Neuronal stem cell (in vitro differentiated cells): ENCODE measurements around the gene SSTR1.

Experiments used
- DNase-seq: peaks from one replicate; pipeline ENCODE4 v3.0.0-alpha.2; 2013; ENCODE audit warnings: low spot score
- H2AFZ ChIP-seq: one replicate; pipeline ENCODE4 v1.6.1; 2013; ENCODE audit warnings: mild to moderate bottlenecking, low read length, inconsistent platforms
- H2AK5ac ChIP-seq: 2 replicates; pipeline ENCODE4 v1.6.1; 2013; ENCODE audit warnings: low read depth, mild to moderate bottlenecking, inconsistent platforms, low read length, moderate library complexity, mixed read lengths
- H2BK120ac ChIP-seq: 2 replicates; pipeline ENCODE4 v1.6.1; 2013; ENCODE audit warnings: low read depth, mild to moderate bottlenecking, inconsistent platforms, low read length, moderate library complexity, mixed read lengths
- H2BK12ac ChIP-seq: one replicate; pipeline ENCODE4 v1.6.1; 2013; ENCODE audit warnings: low read length, inconsistent platforms
- H2BK15ac ChIP-seq: 2 replicates; pipeline ENCODE4 v1.6.1; 2013; ENCODE audit warnings: mild to moderate bottlenecking, low read length, inconsistent platforms, mixed read lengths
- H2BK5ac ChIP-seq: one replicate; pipeline ENCODE4 v1.6.1; 2013; ENCODE audit warnings: inconsistent platforms, mild to moderate bottlenecking, low read length, moderate library complexity
- H3K14ac ChIP-seq: one replicate; pipeline ENCODE4 v1.6.1; 2013; ENCODE audit warnings: low read length, inconsistent platforms
- H3K18ac ChIP-seq: 2 replicates; pipeline ENCODE4 v1.6.1; 2013; ENCODE audit warnings: low read length, inconsistent platforms
- H3K23ac ChIP-seq: 2 replicates; pipeline ENCODE4 v1.6.1; 2013; ENCODE audit warnings: low read depth, mild to moderate bottlenecking, mixed read lengths, low read length, inconsistent platforms; ENCODE audit not compliant: poor library complexity
- H3K27ac ChIP-seq: replicated peaks from 3 replicates; pipeline ENCODE4 v1.5.1; 2013; ENCODE audit warnings: low read length, inconsistent platforms
- H3K27me3 ChIP-seq, 3 experiments: 2 replicates each; pipeline ENCODE4 v1.6.1; 2013; ENCODE audit warnings: low read length in 3 of 3, mild to moderate bottlenecking in 2 of 3, inconsistent platforms in 1 of 3, low read depth in 1 of 3, mixed read lengths in 1 of 3, moderate library complexity in 1 of 3; ENCODE audit not compliant: control insufficient read depth in 3 of 3, insufficient read depth in 3 of 3
- H3K36me3 ChIP-seq, 2 donors: replicated peaks in 1 of 2; 2 replicates each; pipeline ENCODE4 v1.6.1; 2013; ENCODE audit warnings: low read length in 2 of 2; ENCODE audit not compliant: control insufficient read depth in 2 of 2, insufficient read depth in 2 of 2
- H3K4ac ChIP-seq: 2 replicates; pipeline ENCODE4 v1.6.1; 2013; ENCODE audit warnings: inconsistent platforms, mild to moderate bottlenecking, low read length, moderate library complexity
- H3K4me1 ChIP-seq, 2 donors: 1 replicate in 1 of 2; 2 replicates in 1 of 2; pipeline ENCODE4 v1.6.1; 2013; ENCODE audit warnings: low read length in 2 of 2, low read depth in 1 of 2; ENCODE audit not compliant: control insufficient read depth in 2 of 2, insufficient read depth in 1 of 2
- H3K4me2 ChIP-seq: one replicate; pipeline ENCODE4 v1.6.1; 2013; ENCODE audit warnings: mild to moderate bottlenecking, low read length, inconsistent platforms; ENCODE audit not compliant: insufficient read depth, poor library complexity, severe bottlenecking
- H3K4me3 ChIP-seq, 2 donors: 2 replicates each; pipeline ENCODE4 v1.5.1; 2013; ENCODE audit warnings: low read length in 2 of 2, mild to moderate bottlenecking in 2 of 2, inconsistent platforms in 1 of 2, moderate library complexity in 1 of 2
- H3K79me1 ChIP-seq: one replicate; pipeline ENCODE4 v1.6.1; 2013; ENCODE audit warnings: low read depth, mild to moderate bottlenecking, inconsistent platforms, low read length, moderate library complexity
- H3K9ac ChIP-seq: one replicate; pipeline ENCODE4 v1.6.1; 2013; ENCODE audit warnings: mild to moderate bottlenecking, low read depth, low read length, inconsistent platforms; ENCODE audit not compliant: poor library complexity
- H3K9me3 ChIP-seq, 2 donors: replicated peaks in 1 of 2; 2 replicates each; pipeline versions ENCODE3 to v1.6.1; 2013; ENCODE audit warnings: low read length in 2 of 2, mild to moderate bottlenecking in 2 of 2, inconsistent platforms in 1 of 2, low read depth in 1 of 2, mixed read lengths in 1 of 2, moderate library complexity in 1 of 2; ENCODE audit not compliant: control insufficient read depth in 2 of 2, insufficient read depth in 1 of 2
- H4K8ac ChIP-seq: one replicate; pipeline ENCODE4 v1.6.1; 2013; ENCODE audit warnings: low read depth, mild to moderate bottlenecking, inconsistent platforms, low read length, moderate library complexity
- H4K91ac ChIP-seq: one replicate; pipeline ENCODE4 v1.6.1; 2013; ENCODE audit warnings: low read length, low read depth, mild to moderate bottlenecking, inconsistent platforms; ENCODE audit not compliant: poor library complexity
- WGBS, 2 donors: extraction: QIAGEN DNeasy Blood & Tissue Kit; methylation state at CpG; one replicate each; pipeline ENCODE4 v1.1.7; 2013; ENCODE audit warnings: missing lambda C conversion rate in 2 of 2, mixed read lengths in 1 of 2; ENCODE audit not compliant: insufficient read length in 2 of 2, insufficient replicate concordance in 1 of 2; ENCODE audit errors: extremely low coverage in 2 of 2; 5-methylcytosine and 5-hydroxymethylcytosine counted together

Gene SSTR1

DNA sequence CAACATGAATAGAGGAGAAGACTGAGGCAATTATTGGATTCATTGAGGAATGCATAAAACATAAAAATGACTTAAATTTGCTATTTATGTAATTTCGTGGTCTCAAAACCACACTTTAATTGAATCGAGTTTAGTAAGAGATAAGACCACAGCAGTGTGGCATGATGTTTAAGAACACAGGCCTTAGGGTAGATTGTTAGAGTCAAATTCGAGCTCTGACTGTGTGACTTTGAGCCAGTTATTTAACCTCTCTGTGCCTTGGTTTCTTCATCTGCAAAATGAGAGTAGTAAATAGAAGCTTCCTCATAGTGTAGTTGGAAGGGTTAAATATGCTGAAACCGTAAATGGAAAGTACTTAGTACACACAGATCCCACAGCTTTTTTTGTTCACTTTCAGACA, 9.3 kb upstream of the SSTR1 start:
- no peak overlapping the region for H4K91ac ChIP-seq
- no peak overlapping the region for H3K4me3 ChIP-seq
- no peak overlapping the region for H3K4me2 ChIP-seq
- H3K27ac ChIP-seq, result no peak overlapping the region
- no peaks in the 10 kb centered on the region for H3K9me3 ChIP-seq
- H2BK5ac ChIP-seq, result no peak overlapping the region
- no peak overlapping the region for H2BK120ac ChIP-seq
- no CpG with 5 or more reads among the region's 4 CpGs for WGBS, 2 donors
- no peaks in the 10 kb centered on the region for H3K36me3 ChIP-seq
- no peak overlapping the region for H2AK5ac ChIP-seq
- no peaks in the 10 kb centered on the region for H3K27me3 ChIP-seq
- H3K23ac ChIP-seq, result no peak overlapping the region
- H2AFZ ChIP-seq, result no peak overlapping the region
- H3K14ac ChIP-seq, result no peak overlapping the region
- no peak for DNase-seq
- H3K4ac ChIP-seq, result no peak overlapping the region
- H2BK12ac ChIP-seq, result no peak overlapping the region
- H3K79me1 ChIP-seq, result no peaks in the 10 kb centered on the region
- no peak overlapping the region for H3K18ac ChIP-seq
- no peaks in the 10 kb centered on the region for H3K4me1 ChIP-seq
- no peak overlapping the region for H4K8ac ChIP-seq
- no peak overlapping the region for H3K9ac ChIP-seq
- H2BK15ac ChIP-seq, result no peak overlapping the region

DNA sequence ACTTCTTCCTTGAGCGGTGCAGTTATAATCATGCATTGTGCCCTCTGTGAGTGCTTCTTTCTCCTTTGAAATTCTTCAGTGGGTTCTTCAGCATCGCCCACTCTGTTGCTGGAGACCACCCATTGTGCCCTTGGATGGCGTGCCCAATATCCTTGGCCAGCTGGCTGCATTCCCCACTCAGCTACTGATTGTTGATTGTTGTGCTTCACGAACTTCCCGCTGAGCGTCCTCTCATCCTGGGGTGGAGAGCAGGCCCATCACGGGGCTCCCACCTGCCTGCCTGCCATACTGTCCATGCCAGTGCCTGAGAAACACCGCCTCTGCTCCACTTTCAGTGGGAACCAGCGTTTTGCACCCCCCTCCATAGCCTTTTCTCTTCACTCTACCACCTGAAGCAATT, 8.6 kb upstream of the SSTR1 start:
- Histone ChIP-seq H3K27ac (no peak overlapping the region), H3K4me2 (no peak overlapping the region), H3K4me3 (no peak overlapping the region), H2BK15ac (no peak overlapping the region), H3K36me3 (no peaks in the 10 kb centered on the region), H3K79me1 (no peaks in the 10 kb centered on the region), H2AK5ac (no peak overlapping the region), H3K9ac (no peak overlapping the region), H2BK12ac (no peak overlapping the region), H4K8ac (no peak overlapping the region), H3K4me1 (no peaks in the 10 kb centered on the region), H2BK120ac (no peak overlapping the region), H2BK5ac (no peak overlapping the region), H3K4ac (no peak overlapping the region), H3K14ac (no peak overlapping the region), H3K18ac (no peak overlapping the region), H3K9me3 (no peaks in the 10 kb centered on the region), H2AFZ (no peak overlapping the region), H3K27me3 (no peaks in the 10 kb centered on the region), H3K23ac (no peak overlapping the region), H4K91ac (no peak overlapping the region)
- DNase-seq, result no peak
- WGBS, 2 donors, result no CpG with 5 or more reads among the region's 9 CpGs

DNA sequence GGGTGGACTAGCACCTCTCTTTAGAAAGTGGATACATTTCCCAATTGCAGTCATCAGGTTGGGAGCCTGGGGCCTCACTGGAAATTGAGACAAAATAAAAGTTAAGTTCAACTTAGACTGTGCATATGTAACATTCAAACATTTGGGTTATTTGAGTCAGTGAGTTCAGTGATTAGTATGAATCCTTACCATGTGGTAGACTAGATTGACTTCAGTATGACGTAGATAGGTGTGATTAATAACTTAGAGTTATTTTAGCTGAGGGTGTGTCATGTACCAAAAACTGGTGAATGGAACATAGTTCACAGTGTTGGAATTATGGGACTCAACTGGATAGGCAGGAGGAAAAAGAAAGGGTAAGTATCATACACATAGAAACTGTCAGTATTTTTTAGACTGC, 8.0 kb upstream of the SSTR1 start:
- no CpG with 5 or more reads among the region's 1 CpG for WGBS, 2 donors
- H2BK15ac ChIP-seq, result no peak overlapping the region

DNA sequence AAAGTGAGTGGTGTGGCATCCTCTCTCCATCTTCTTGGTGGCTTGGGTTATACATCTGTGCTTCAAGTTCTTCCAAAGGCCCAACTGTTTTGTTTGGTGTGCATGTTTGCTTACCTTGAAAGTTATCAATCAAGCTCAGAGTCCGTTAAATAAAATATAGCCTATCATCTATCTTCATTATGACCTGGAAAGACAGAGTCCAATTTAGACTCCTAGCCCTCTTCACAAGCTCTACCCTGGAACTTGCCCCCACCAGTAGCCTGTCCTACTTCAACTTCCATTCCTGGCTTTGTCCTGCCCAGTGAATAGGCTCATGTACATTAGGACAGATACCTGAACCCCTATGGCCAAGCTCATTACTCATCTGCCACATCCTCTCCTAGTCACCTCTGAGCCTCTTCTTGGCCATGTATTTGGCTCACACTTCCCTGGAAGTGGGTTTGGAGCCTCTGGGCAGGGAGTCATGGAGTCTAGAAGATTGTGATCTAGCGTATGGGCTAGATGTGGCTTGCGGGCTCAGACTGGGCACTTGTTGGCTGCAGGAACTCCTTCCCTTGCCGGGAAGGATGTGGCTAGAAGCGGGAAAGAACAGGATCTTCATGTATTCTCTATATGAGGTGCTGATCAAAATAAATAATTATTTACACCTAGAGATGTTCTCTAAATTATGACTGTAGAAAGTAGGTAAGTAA, 6.4 kb upstream of the SSTR1 start:
- Histone ChIP-seq H3K14ac (peak overlapping the region; percentile 64), H3K4ac (no peak overlapping the region), H3K23ac (peak overlapping the region; percentile 21), H3K9me3 (peaks cover 0 to 4% of the 10 kb centered on the region in 2 donors), H3K18ac (peak overlapping the region; percentile 58), H3K27ac (no peak overlapping the region), H2BK12ac (no peak overlapping the region), H2BK15ac (no peak overlapping the region), H3K36me3 (no peaks in the 10 kb centered on the region), H2AK5ac (no peak overlapping the region), H2AFZ (no peak overlapping the region), H2BK120ac (no peak overlapping the region), H3K4me1 (no peaks in the 10 kb centered on the region), H3K79me1 (no peaks in the 10 kb centered on the region), H3K4me3 (no peak overlapping the region), H3K4me2 (no peak overlapping the region), H2BK5ac (no peak overlapping the region), H4K91ac (no peak overlapping the region), H3K9ac (no peak overlapping the region), H3K27me3 (peaks cover 0 to 2% (median 0%) of the 10 kb centered on the region in 3 experiments), H4K8ac (no peak overlapping the region)
- DNase-seq, result no peak
- WGBS, 2 donors, result no CpG with 5 or more reads among the region's 5 CpGs

More for the DNA sequence above, 8.0 kb upstream of the SSTR1 start:
- Histone ChIP-seq H3K4me1 (no peaks in the 10 kb centered on the region), H4K8ac (no peak overlapping the region), H3K4ac (no peak overlapping the region), H2BK5ac (no peak overlapping the region), H3K23ac (no peak overlapping the region), H2AFZ (no peak overlapping the region), H3K79me1 (no peaks in the 10 kb centered on the region), H3K9me3 (no peaks in the 10 kb centered on the region), H3K18ac (no peak overlapping the region), H2BK120ac (no peak overlapping the region), H3K14ac (no peak overlapping the region), H4K91ac (no peak overlapping the region), H3K27ac (no peak overlapping the region), H2AK5ac (no peak overlapping the region), H3K9ac (no peak overlapping the region), H2BK12ac (no peak overlapping the region), H3K36me3 (no peaks in the 10 kb centered on the region), H3K4me2 (no peak overlapping the region), H3K4me3 (no peak overlapping the region), H3K27me3 (no peaks in the 10 kb centered on the region)
- DNase-seq, result no peak
